Neural cell (in vitro differentiated cells): ENCODE results near the gene IL12RB1. TPM values are rescaled to one million over a fixed set of nuclear protein-coding genes. Genes with fewer than 3 reads are reported as not detected.

Experiments
- H2AFZ ChIP-seq: fragments of 200-600, 300-800 bp; sonication (generic), shearing (Covaris generic); 2 replicates; pipeline ENCODE4 v1.6.0; 2014; ENCODE audit warnings: low read depth, mild to moderate bottlenecking, antibody characterized with exemption, low read length, moderate library complexity
- H3F3A ChIP-seq: fragments of 200-600 bp; shearing (Covaris generic); 2 replicates; pipeline ENCODE4 v1.6.1; 2016; ENCODE audit warnings: mild to moderate bottlenecking, moderate library complexity, mixed read lengths, antibody characterized with exemption, low read length; ENCODE audit not compliant: insufficient read depth, poor library complexity, severe bottlenecking
- H3K27ac ChIP-seq: fragments of 200-600, 300-800 bp; sonication (generic), shearing (Covaris generic); 2 replicates; pipeline ENCODE4 v1.5.1; 2014; ENCODE audit warnings: mild to moderate bottlenecking, low read length, moderate library complexity
- H3K27me3 ChIP-seq: fragments of 300-800, 200-600 bp; sonication (generic), shearing (Covaris generic); 2 replicates; pipeline ENCODE4 v1.6.0; 2014; ENCODE audit warnings: mild to moderate bottlenecking, low read depth, low read length, moderate library complexity; ENCODE audit not compliant: insufficient read depth
- H3K36me3 ChIP-seq: fragments of 300-800, 200-600 bp; sonication (generic), shearing (Covaris generic); 2 replicates; pipeline ENCODE4 v1.5.1; 2014; ENCODE audit warnings: mild to moderate bottlenecking, antibody characterized with exemption, low read length, moderate library complexity; ENCODE audit not compliant: insufficient read depth
- H3K4me2 ChIP-seq: fragments of 300-800, 200-600 bp; sonication (generic), shearing (Covaris generic); 2 replicates; pipeline ENCODE4 v1.6.0; 2014; ENCODE audit warnings: mild to moderate bottlenecking, low read length
- H3K4me3 ChIP-seq: fragments of 300-800, 200-600 bp; sonication (generic), shearing (Covaris generic); 2 replicates; pipeline ENCODE4 v1.5.1; 2014; ENCODE audit warnings: mild to moderate bottlenecking, low read length, moderate library complexity
- H3K79me2 ChIP-seq: fragments of 200-600 bp; shearing (Covaris generic); replicated peaks from 2 replicates; pipeline ENCODE4 v1.6.0; 2014; ENCODE audit warnings: mild to moderate bottlenecking, low read length, moderate library complexity; ENCODE audit not compliant: insufficient read depth
- H3K9ac ChIP-seq: fragments of 300-800, 200-600 bp; sonication (generic), shearing (Covaris generic); 2 replicates; pipeline ENCODE4 v1.6.1; 2016; ENCODE audit warnings: mild to moderate bottlenecking, low read length, mixed read lengths
- H3K9me2 ChIP-seq: fragments of 200-600 bp; shearing (Covaris generic); 2 replicates; pipeline ENCODE4 v1.6.1; 2016; ENCODE audit warnings: mild to moderate bottlenecking, low read length, mixed read lengths; ENCODE audit not compliant: insufficient read depth
- H3K9me3 ChIP-seq: fragments of 200-600, 300-800 bp; sonication (generic), shearing (Covaris generic); 2 replicates; pipeline ENCODE4 v1.6.1; 2016; ENCODE audit warnings: mild to moderate bottlenecking, mixed run types, low read length, moderate library complexity, mixed read lengths
- H4K20me1 ChIP-seq: fragments of 200-600 bp; shearing (Covaris generic); 2 replicates; pipeline ENCODE4 v1.6.1; 2016; ENCODE audit warnings: mild to moderate bottlenecking, mixed run types; ENCODE audit not compliant: insufficient read depth
- EP300 ChIP-seq: fragments of 450-650 bp; conservative IDR thresholded peaks from 2 replicates; pipeline ENCODE4 v1.6.1; 2014; ENCODE audit warnings: antibody characterized with exemption, mild to moderate bottlenecking, moderate library complexity; ENCODE audit not compliant: poor library complexity, severe bottlenecking
- EZH2 ChIP-seq: fragments of 200-600, 300-800 bp; shearing (Covaris generic), sonication (generic); IDR thresholded peaks from 2 replicates; pipeline ENCODE4 v1.6.1; 2014; ENCODE audit warnings: antibody characterized with exemption, low read length, borderline replicate concordance, mild to moderate bottlenecking; ENCODE audit not compliant: insufficient read depth, poor library complexity, severe bottlenecking
- MXI1 ChIP-seq: fragments of 450-650 bp; conservative IDR thresholded peaks from 2 replicates; pipeline ENCODE4 v1.6.1; 2014; ENCODE audit warnings: antibody characterized with exemption, mild to moderate bottlenecking; ENCODE audit not compliant: poor library complexity, severe bottlenecking
- POLR2AphosphoS5 ChIP-seq: IDR thresholded peaks from 2 replicates; pipeline ENCODE4 v1.6.1; 2012
- RAD21 ChIP-seq: fragments of 450-650 bp; conservative IDR thresholded peaks from 2 replicates; pipeline ENCODE4 v1.6.1; 2014; ENCODE audit warnings: antibody characterized with exemption, mild to moderate bottlenecking, moderate library complexity
- REST ChIP-seq: IDR thresholded peaks from 2 replicates; pipeline ENCODE4 v1.6.1; 2012; ENCODE audit warnings: borderline replicate concordance
- SMC3 ChIP-seq: fragments of 450-650 bp; conservative IDR thresholded peaks from 2 replicates; pipeline ENCODE4 v1.6.1; 2014; ENCODE audit warnings: antibody characterized with exemption, mild to moderate bottlenecking, moderate library complexity; ENCODE audit not compliant: poor library complexity
- TAF1 ChIP-seq: IDR thresholded peaks from 2 replicates; pipeline ENCODE4 v1.6.1; 2012; ENCODE audit warnings: low read depth
- polyA plus RNA-seq: library from polyadenylated mRNA; depleted of rRNA; stranded (reverse); fragments of >200 nt; gene quantifications from 2 replicates; pipeline ENCODE4 v1.2.3, GENCODE V29; 2014
- TF ChIP-seq, protein P1 (sequence below): fragments of 450-650 bp; IDR thresholded peaks from 2 replicates; pipeline ENCODE4 v1.5.1; 2014; ENCODE audit warnings: antibody characterized with exemption, mild to moderate bottlenecking, moderate library complexity; ENCODE audit not compliant: poor library complexity, severe bottlenecking

The IL12RB1 gene
- polyA plus RNA-seq, 1 donor from 2014 or later, result not detected

DNA sequence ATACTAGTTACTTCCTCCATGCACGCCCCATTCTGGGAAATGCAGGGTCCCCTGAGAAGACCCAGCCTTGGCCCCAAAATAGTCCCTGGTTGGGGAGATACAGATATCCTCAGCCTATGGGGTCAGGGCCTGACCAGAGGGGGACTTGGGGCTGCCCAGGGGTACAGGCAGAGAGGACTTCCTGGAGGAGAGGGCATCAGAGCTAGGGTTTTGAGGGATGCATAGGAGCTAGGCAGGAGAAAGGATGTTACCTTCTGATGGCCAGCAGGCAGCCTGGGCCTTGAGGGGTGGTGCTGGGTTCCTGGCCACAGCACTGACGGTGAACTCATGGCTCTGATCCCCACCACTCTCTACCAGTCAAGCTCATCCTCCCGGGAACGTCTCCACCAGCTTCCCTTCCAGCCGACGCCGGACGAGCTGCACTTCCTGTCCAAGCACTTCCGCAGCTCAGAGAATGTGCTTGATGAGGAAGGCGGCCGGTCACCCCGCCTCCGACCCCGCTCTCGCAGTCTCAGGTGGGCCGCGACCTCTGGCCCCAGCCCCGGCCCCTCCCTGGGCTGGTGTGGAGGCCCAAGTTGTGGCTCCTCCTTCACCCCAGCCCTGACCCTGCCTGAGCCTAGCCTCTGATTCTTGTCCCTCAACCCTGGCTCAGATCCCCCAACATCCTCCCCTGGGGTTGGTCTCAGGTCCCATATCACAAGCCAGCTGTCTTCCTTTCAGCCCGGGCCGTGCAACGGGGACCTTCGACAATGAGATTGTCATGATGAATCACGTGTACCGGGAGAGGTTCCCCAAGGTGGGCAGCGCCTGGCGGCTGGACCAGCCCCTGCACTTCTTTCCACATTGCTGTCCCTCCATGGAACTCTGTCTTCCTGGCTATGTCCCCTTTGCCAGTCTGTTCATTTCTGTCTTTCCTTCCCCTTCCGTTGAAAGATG lies 36.4 kb upstream of the IL12RB1 start:
- no peaks in the 10 kb centered on the region for H3K36me3 ChIP-seq
- H3K27ac ChIP-seq, result no peak overlapping the region
- no peaks in the 10 kb centered on the region for H3K9me3 ChIP-seq
- H3F3A ChIP-seq, result no peaks in the 10 kb centered on the region
- TF ChIP-seq REST (no peak), SMC3 (no peak), EZH2 (no peak), POLR2AphosphoS5 (no peak), RAD21 (no peak), TAF1 (no peak), MXI1 (no peak), EP300 (no peak)
- TF ChIP-seq, protein P1, sequence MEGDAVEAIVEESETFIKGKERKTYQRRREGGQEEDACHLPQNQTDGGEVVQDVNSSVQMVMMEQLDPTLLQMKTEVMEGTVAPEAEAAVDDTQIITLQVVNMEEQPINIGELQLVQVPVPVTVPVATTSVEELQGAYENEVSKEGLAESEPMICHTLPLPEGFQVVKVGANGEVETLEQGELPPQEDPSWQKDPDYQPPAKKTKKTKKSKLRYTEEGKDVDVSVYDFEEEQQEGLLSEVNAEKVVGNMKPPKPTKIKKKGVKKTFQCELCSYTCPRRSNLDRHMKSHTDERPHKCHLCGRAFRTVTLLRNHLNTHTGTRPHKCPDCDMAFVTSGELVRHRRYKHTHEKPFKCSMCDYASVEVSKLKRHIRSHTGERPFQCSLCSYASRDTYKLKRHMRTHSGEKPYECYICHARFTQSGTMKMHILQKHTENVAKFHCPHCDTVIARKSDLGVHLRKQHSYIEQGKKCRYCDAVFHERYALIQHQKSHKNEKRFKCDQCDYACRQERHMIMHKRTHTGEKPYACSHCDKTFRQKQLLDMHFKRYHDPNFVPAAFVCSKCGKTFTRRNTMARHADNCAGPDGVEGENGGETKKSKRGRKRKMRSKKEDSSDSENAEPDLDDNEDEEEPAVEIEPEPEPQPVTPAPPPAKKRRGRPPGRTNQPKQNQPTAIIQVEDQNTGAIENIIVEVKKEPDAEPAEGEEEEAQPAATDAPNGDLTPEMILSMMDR, result no peak
- no peaks in the 10 kb centered on the region for H3K27me3 ChIP-seq
- H2AFZ ChIP-seq, result no peak overlapping the region
- no peaks in the 10 kb centered on the region for H4K20me1 ChIP-seq
- H3K4me2 ChIP-seq, result no peak overlapping the region
- H3K9me2 ChIP-seq, result no peaks in the 10 kb centered on the region
- H3K4me3 ChIP-seq, result no peak overlapping the region
- H3K9ac ChIP-seq, result no peak overlapping the region
- H3K79me2 ChIP-seq, result peaks cover 8% of the 10 kb centered on the region

DNA sequence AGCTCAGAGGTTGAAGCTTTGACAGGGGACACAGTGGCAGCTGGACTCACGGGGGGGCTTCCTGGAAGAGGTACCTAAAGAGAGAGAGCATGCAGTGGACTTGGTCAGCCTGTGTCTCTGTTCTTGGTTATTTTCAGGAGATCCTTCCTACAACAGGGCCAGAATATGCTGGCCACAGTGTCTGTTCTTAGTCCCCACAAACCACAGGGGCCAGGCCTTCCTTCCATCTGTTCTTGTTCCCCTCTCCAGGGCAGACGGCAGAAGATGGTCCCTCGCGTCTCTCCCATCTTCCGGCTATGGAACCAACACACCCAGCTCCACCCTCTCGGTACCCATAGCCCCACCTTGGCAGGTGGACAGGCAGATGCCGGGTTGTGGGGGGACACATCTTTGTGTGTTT lies 35.7 kb upstream of the IL12RB1 start:
- Histone ChIP-seq H3F3A (no peaks in the 10 kb centered on the region), H3K4me2 (no peak overlapping the region), H3K9me3 (no peaks in the 10 kb centered on the region), H3K27ac (no peak overlapping the region), H3K9me2 (no peaks in the 10 kb centered on the region), H3K9ac (no peak overlapping the region), H4K20me1 (no peaks in the 10 kb centered on the region), H3K79me2 (peaks cover 8% of the 10 kb centered on the region), H2AFZ (no peak overlapping the region), H3K27me3 (no peaks in the 10 kb centered on the region), H3K36me3 (no peaks in the 10 kb centered on the region), H3K4me3 (no peak overlapping the region)
- TF ChIP-seq EZH2 (no peak), EP300 (no peak), MXI1 (no peak), TAF1 (no peak)
- TF ChIP-seq, protein P1, result no peak
